A549 (cell line): ENCODE data around the gene SLC29A3. TPM values are rescaled to one million over a fixed set of nuclear protein-coding genes. Genes with fewer than 3 reads are reported as not detected.
"Not testable (repeated sequence)": the region's sequence is repeated elsewhere in the genome, so short reads cannot be mapped to it uniquely, and the experiment has no call there.

ENCODE experiments used
- ATAC-seq, 2 experiments: fragments of 200-7000 bp in 1 of 2; fragments of >200 bp in 1 of 2; cut with Nextera tagmentation in 1 of 2; cut with Tn5 transposase in 1 of 2; 3 replicates each; pipeline versions ENCODE4 v1.8.0 to v1.9.1; 2018 to 2020; ENCODE audit warnings: mild to moderate bottlenecking in 1 of 2, moderate library complexity in 1 of 2
- CTCF ChIA-PET: fragments of 300-600 bp; sonication (Branson Sonifier 250); formaldehyde crosslinking; extraction: SDS; loops from one replicate; lab custom pipeline; 2021; ENCODE audit warnings: antibody characterized with exemption, inconsistent platforms; lab: Yijun Ruan, JAX
- POLR2A ChIA-PET: fragments of 350-600 bp; formaldehyde crosslinking; extraction: SDS; loops from one replicate; lab custom pipeline; 2021; ENCODE audit warnings: antibody characterized with exemption, inconsistent platforms; lab: Yijun Ruan, JAX
- DNase-seq, 2 experiments: peaks; one replicate each; pipeline versions ENCODE4 v3.0.0 to v3.0.0-alpha.2; 2011 to 2016; ENCODE audit warnings: low read depth in 1 of 2, low spot score in 1 of 2
- FAIRE-seq: peaks from 2 replicates; lab custom pipeline; 2011; peaks lifted over from hg19 to GRCh38; lab: Jason Lieb, UNC
- H3K27ac ChIP-seq, 2 experiments: fragments of >200 bp; sonication (Bioruptor Twin); formaldehyde crosslinking; 3 replicates each; pipeline ENCODE4 v1.5.1; 2016 to 2017
- H3K4me1 ChIP-seq: fragments of >200 bp; sonication (Bioruptor Twin); formaldehyde crosslinking; 3 replicates; pipeline ENCODE4 v1.6.1; 2016
- H3K4me2 ChIP-seq: fragments of >200 bp; sonication (Bioruptor Twin); formaldehyde crosslinking; 3 replicates; pipeline ENCODE4 v1.6.1; 2016
- H3K4me3 ChIP-seq: fragments of >200 bp; sonication (Bioruptor Twin); formaldehyde crosslinking; 3 replicates; pipeline ENCODE4 v1.5.1; 2016
- H3K9me3 ChIP-seq: fragments of >200 bp; sonication (Bioruptor Twin); formaldehyde crosslinking; 3 replicates; pipeline ENCODE4 v1.6.1; 2016
- BCL3 ChIP-seq: fragments of >200 bp; sonication (Bioruptor Twin); formaldehyde crosslinking; IDR thresholded peaks from 3 replicates; pipeline ENCODE4 v1.6.1; 2016
- CHD4 ChIP-seq: fragments of 200-600 bp; sonication (generic); IDR thresholded peaks from 2 replicates; pipeline ENCODE4 v1.6.1; 2016; ENCODE audit warnings: antibody characterized with exemption, mild to moderate bottlenecking, borderline replicate concordance
- ESRRA ChIP-seq: fragments of 150-350 bp; IDR thresholded peaks from 2 replicates; pipeline ENCODE4 v1.6.1; 2014; ENCODE audit warnings: mild to moderate bottlenecking, low read length, borderline replicate concordance
- HES2 ChIP-seq: fragments of >200 bp; sonication (Bioruptor Twin); formaldehyde crosslinking; IDR thresholded peaks from 2 replicates; pipeline ENCODE4 v1.6.1; 2016
- HMGXB4 ChIP-seq: fragments of 250-450 bp; sonication (Bioruptor Pico); IDR thresholded peaks from 2 replicates; pipeline ENCODE4 v1.5.0; 2021; ENCODE audit warnings: mild to moderate bottlenecking, moderate library complexity, borderline replicate concordance
- HOXB13 ChIP-seq: fragments of 250-450 bp; sonication (Bioruptor Pico); IDR thresholded peaks from 2 replicates; pipeline ENCODE4 v1.5.0; 2020; ENCODE audit warnings: low read depth, mild to moderate bottlenecking, moderate library complexity
- KDM5A ChIP-seq: fragments of 200-600 bp; sonication (generic); IDR thresholded peaks from 2 replicates; pipeline ENCODE4 v1.6.1; 2016; ENCODE audit warnings: antibody characterized with exemption, mild to moderate bottlenecking
- TP53 ChIP-seq: fragments of 250-450 bp; sonication (Bioruptor Pico); IDR thresholded peaks from 2 replicates; pipeline ENCODE4 v1.5.0; 2021; ENCODE audit warnings: mild to moderate bottlenecking, moderate library complexity
- USF2 ChIP-seq: fragments of 450-650 bp; IDR thresholded peaks from 2 replicates; pipeline ENCODE4 v1.6.1; 2014; ENCODE audit warnings: antibody characterized with exemption
- ZFP36 ChIP-seq: fragments of 450-650 bp; IDR thresholded peaks from 2 replicates; pipeline ENCODE4 v1.6.1; 2014; ENCODE audit warnings: borderline replicate concordance; ENCODE audit not compliant: partially characterized antibody
- WGBS: methylation state at CpG from one replicate; pipeline ENCODE4 v1.1.6; 2017; ENCODE audit errors: missing lambda C conversion rate; 5-methylcytosine and 5-hydroxymethylcytosine counted together
- polyA plus RNA-seq, 4 experiments: library from polyadenylated mRNA; depleted of rRNA in 3 of 4; stranded (reverse); fragments of >200 nt; fragmentation: RNase III in 1 of 4; extraction: RNeasy Plus Mini Kit Qiagen cat#74134 plus additional on column Dnase treatment in 1 of 4; gene quantifications; 2 replicates in 3 of 4; 3 replicates in 1 of 4; pipeline ENCODE4 v1.2.3, GENCODE V29; 2011 to 2017

SLC29A3 gene
- polyA plus RNA-seq, 2 of the 4 experiments (the other 2 are of a cell fraction) = 7.2 to 11.4 TPM

- Histone ChIP-seq H3K4me1 (no peaks in the 10 kb centered on the region), H3K4me2 (no peak overlapping the region), H3K27ac (no peak overlapping the region), H3K9me3 (no peaks in the 10 kb centered on the region), H3K4me3 (no peak overlapping the region)
- ATAC-seq (no peak), FAIRE-seq (no peak), DNase-seq (no peak)
- ChIA-PET POLR2A (no interaction called here), CTCF (interaction anchor here (0.9 to 47.4 kb wide), 8 partner anchors 9 to 213 kb away, joined by 3 to 977 read pairs (median 6); partner anchors contain the start of gene SLC29A3)
- 94% methylated on average over 7 of the region's 8 CpGs for WGBS
- no peak for TF ChIP-seq ESRRA
- TF ChIP-seq HES2 = no peak
- TF ChIP-seq HMGXB4 (CRISPR knock-in tag) = no peak
- TF ChIP-seq HOXB13 = no peak
- TF ChIP-seq CHD4 = no peak
Measured at GRCh38 chr10:71358277-71358676, 39.2 kb downstream of the SLC29A3 start.

GRCh38 chr10:71358906-71359305 is 39.8 kb downstream of the SLC29A3 start:
- H3K27ac ChIP-seq, POLR2A ChIA-PET, H3K4me1 ChIP-seq, DNase-seq, H3K9me3 ChIP-seq, H3K4me3 ChIP-seq, H3K4me2 ChIP-seq, ATAC-seq, FAIRE-seq: not testable (repeated sequence)
- 89% methylated on average over 10 of the region's 10 CpGs for WGBS
- CTCF ChIA-PET = interaction anchor here (0.9 to 47.4 kb wide), 8 partner anchors 8 to 212 kb away, joined by 3 to 977 read pairs (median 6); partner anchors contain the start of gene SLC29A3

- FAIRE-seq = no peak
- H3K27ac ChIP-seq = no peak overlapping the region
- CTCF ChIA-PET = interaction anchor here (0.6 to 47.4 kb wide), 7 partner anchors 11 to 353 kb away, joined by 3 to 977 read pairs (median 5); partner anchors contain the start of gene SLC29A3
- peaks cover 8% of the 10 kb centered on the region for H3K4me1 ChIP-seq
- DNase-seq = no peak
- ATAC-seq = no peak
- H3K4me3 ChIP-seq = no peak overlapping the region
- no peaks in the 10 kb centered on the region for H3K9me3 ChIP-seq
- POLR2A ChIA-PET = no interaction called here
- 76% methylated on average over 9 of the region's 9 CpGs for WGBS
- H3K4me2 ChIP-seq = no peak overlapping the region
- TF ChIP-seq HOXB13 = no peak
- peak; percentile 8 for TF ChIP-seq ZFP36
- TF ChIP-seq USF2 = no peak
Measured at GRCh38 chr10:71359364-71360046, 40.4 kb downstream of the SLC29A3 start.

GRCh38 chr10:71360735-71361134 is 41.7 kb downstream of the SLC29A3 start:
- TF ChIP-seq KDM5A (no peak), BCL3 (no peak), TP53 (CRISPR knock-in tag) (no peak)
- H3K4me1 ChIP-seq = peaks cover 17% of the 10 kb centered on the region
- H3K9me3 ChIP-seq = no peaks in the 10 kb centered on the region
- FAIRE-seq (no peak), DNase-seq (no peak), ATAC-seq (no peak)
- no peak overlapping the region for H3K27ac ChIP-seq
- H3K4me2 ChIP-seq = no peak overlapping the region
- POLR2A ChIA-PET = no interaction called here
- no peak overlapping the region for H3K4me3 ChIP-seq
- 62% methylated on average over 2 of the region's 2 CpGs for WGBS
- CTCF ChIA-PET = interaction anchor here (1.2 to 47.4 kb wide), 4 partner anchors 15 to 75 kb away, joined by 3 to 977 read pairs (median 20); partner anchors contain the start of gene SLC29A3
